H1 (cell line): ENCODE results near the gene SPC25. TPM values are rescaled to one million over a fixed set of nuclear protein-coding genes. Genes with fewer than 3 reads are reported as not detected.

Experiments used
- CREB1 ChIP-seq: IDR thresholded peaks from 2 replicates; pipeline ENCODE4 v1.6.1; 2012; ENCODE audit warnings: inconsistent platforms
- FOSL1 ChIP-seq: IDR thresholded peaks from 2 replicates; pipeline ENCODE4 v1.6.1; 2011; ENCODE audit warnings: mild to moderate bottlenecking, low read depth, low read length, moderate library complexity; ENCODE audit not compliant: insufficient read depth
- HDAC2 ChIP-seq, 2 experiments: fragments of 300-600 bp in 1 of 2; sonication (generic) in 1 of 2; IDR thresholded peaks; 2 replicates each; pipeline ENCODE4 v1.6.1; 2011 to 2012; ENCODE audit warnings: low read depth in 2 of 2, low read length in 2 of 2, mild to moderate bottlenecking in 2 of 2, moderate library complexity in 2 of 2, borderline replicate concordance in 1 of 2, inconsistent platforms in 1 of 2
- POU5F1 ChIP-seq: IDR thresholded peaks from 2 replicates; pipeline ENCODE4 v1.6.1; 2011; ENCODE audit warnings: low read depth, mild to moderate bottlenecking, low read length, moderate library complexity
- polyA plus RNA-seq, 7 experiments: library from polyadenylated mRNA; depleted of rRNA in 3 of 7; stranded (reverse) in 5 of 7; unstranded in 2 of 7; fragments of >200 nt in 5 of 7; fragments of 200-250 nt in 2 of 7; gene quantifications; 1 replicate in 5 of 7; 2 replicates in 1 of 7; 4 replicates in 1 of 7; pipeline versions ENCODE4 v1.2.1 to v1.2.3, GENCODE V29; 2011 to 2013; ENCODE audit warnings: missing spikeins in 2 of 7, mixed read lengths in 2 of 7
- total RNA-seq: library from RNA; stranded (reverse); fragmentation: NEBNext Ultra II Directional; extraction: Animal tissue kit (Norgen Biotek cat#: 25700); gene quantifications from 2 replicates; pipeline ENCODE4 v1.2.1, GENCODE V29; 2021
- TF ChIP-seq, protein P1 (sequence below), 3 experiments: IDR thresholded peaks; 1 replicate in 2 of 3; 2 replicates in 1 of 3; pipeline versions ENCODE4 v1.5.1 to v1.6.1; 2011; ENCODE audit warnings: low read length in 3 of 3, mild to moderate bottlenecking in 3 of 3, inconsistent platforms in 2 of 3, low read depth in 1 of 3, moderate library complexity in 1 of 3; ENCODE audit not compliant: insufficient read depth in 1 of 3; ENCODE audit errors: control extremely low read depth in 1 of 3

The SPC25 gene
- total and polyA plus RNA-seq, 2 of the 8 experiments (the other 6 are each of a cell fraction or from before 2014, with no cell fraction given), result 21.0 to 34.7 TPM

DNA sequence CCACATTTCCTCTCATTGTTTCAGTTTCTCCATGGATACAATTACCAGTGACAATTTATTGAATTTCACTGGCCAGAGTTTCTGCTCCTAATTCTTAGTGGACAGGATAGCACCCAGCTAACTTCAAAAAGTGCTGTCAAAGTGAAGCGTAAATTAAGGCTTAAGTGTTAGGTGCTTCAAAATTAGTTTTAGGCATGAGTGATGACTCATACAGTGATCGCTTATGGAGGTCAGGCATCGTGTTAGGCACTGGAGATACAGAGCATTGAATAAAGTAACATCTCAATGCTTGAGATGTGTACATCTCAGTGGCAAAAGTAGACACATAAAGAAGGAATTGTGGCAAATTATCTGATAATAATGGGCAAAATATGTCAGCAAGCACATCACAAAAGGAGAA lies 47.0 kb downstream of the SPC25 start (continued):
- TF ChIP-seq, protein P1, sequence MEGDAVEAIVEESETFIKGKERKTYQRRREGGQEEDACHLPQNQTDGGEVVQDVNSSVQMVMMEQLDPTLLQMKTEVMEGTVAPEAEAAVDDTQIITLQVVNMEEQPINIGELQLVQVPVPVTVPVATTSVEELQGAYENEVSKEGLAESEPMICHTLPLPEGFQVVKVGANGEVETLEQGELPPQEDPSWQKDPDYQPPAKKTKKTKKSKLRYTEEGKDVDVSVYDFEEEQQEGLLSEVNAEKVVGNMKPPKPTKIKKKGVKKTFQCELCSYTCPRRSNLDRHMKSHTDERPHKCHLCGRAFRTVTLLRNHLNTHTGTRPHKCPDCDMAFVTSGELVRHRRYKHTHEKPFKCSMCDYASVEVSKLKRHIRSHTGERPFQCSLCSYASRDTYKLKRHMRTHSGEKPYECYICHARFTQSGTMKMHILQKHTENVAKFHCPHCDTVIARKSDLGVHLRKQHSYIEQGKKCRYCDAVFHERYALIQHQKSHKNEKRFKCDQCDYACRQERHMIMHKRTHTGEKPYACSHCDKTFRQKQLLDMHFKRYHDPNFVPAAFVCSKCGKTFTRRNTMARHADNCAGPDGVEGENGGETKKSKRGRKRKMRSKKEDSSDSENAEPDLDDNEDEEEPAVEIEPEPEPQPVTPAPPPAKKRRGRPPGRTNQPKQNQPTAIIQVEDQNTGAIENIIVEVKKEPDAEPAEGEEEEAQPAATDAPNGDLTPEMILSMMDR (IDR thresholded peaks at IDR 0.05; ENCODE audit: control extremely low read depth in 1 of 3, insufficient read depth in 1 of 3, low read depth in 1 of 3, low read length in 3 of 3), result no peak
- TF ChIP-seq CREB1 (no peak), HDAC2 (IDR thresholded peaks at IDR 0.05; ENCODE audit: borderline replicate concordance in 1 of 2, low read depth in 2 of 2, low read length in 2 of 2) (no peak), POU5F1 (no peak), FOSL1 (no peak)
